ENCODE measurements around the gene KRTAP4-16.

DNA sequence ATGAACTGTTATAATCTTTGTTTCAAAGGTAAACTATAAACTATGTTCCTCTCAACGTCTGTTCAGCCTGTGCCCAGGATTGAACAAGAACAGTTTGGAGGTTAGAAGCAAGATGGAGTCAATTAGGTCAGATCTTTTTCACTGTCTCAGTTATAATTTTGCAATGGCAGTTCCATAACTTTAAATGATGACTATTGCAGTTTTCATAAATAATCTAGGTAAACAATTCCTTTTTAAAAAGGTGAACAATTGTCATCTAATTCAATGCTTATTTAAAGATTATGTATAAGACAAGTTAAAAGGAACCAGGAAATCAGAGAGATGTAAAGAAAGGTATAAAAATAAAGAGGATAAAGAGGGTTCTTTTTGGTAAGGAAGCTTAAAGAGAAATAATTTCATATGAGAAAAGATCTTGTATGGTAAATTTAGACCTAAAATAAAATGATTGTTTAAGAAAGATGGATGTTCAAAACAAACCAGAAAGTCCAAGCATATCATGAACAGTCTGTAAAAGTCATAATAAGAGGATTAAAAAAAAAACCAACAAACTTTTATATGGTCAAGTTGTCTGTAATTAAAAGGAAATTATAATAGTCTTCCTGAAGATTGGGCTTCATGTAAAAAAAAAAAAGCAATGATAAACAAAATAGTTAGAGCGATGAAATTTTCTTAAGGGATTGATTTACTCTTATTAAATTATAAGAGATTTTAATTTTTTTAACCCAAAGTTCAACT is 9.3 kb upstream of the KRTAP4-16 start:
- TF ChIP-seq CTCF (conservative IDR thresholded peaks at IDR 0.05), result no peak
- no peak for TF ChIP-seq ZFX (IDR thresholded peaks at IDR 0.05)
